Activated CD4-positive, alpha-beta memory T cell treated with anti-CD3 and anti-CD28 coated beads for 36 hours (primary cell): ENCODE measurements around the gene EVC. TPM values are rescaled to one million over a fixed set of nuclear protein-coding genes. Genes with fewer than 3 reads are reported as not detected.

Source experiments
- CTCF ChIA-PET: fragments of 350-600 bp; sonication (Branson Sonifier 250); formaldehyde crosslinking; loops from one replicate; lab custom pipeline; 2021; ENCODE audit warnings: antibody characterized with exemption, inconsistent platforms; lab: Charles Lee
- POLR2A ChIA-PET: fragments of 350-600 bp; sonication (Branson Sonifier 250); formaldehyde crosslinking; loops from one replicate; lab custom pipeline; 2021; ENCODE audit warnings: antibody characterized with exemption; lab: Charles Lee
- DNase-seq: peaks from one replicate; pipeline ENCODE4 v3.0.0-alpha.2; 2020
- H3K27ac Mint-ChIP-seq: one replicate; pipeline ENCODE4 v1.8.0; 2021; ENCODE audit warnings: mixed read lengths
- H3K27me3 Mint-ChIP-seq: one replicate; pipeline ENCODE4 v1.8.0; 2021; ENCODE audit warnings: mixed read lengths
- H3K36me3 Mint-ChIP-seq: one replicate; pipeline ENCODE4 v1.8.0; 2021; ENCODE audit warnings: mixed read lengths
- H3K4me1 Mint-ChIP-seq: one replicate; pipeline ENCODE4 v1.8.0; 2021; ENCODE audit warnings: low read depth, mixed read lengths
- H3K4me3 Mint-ChIP-seq: one replicate; pipeline ENCODE4 v1.8.0; 2021; ENCODE audit warnings: mild to moderate bottlenecking, mixed read lengths
- H3K9me3 Mint-ChIP-seq: one replicate; pipeline ENCODE4 v1.8.0; 2021; ENCODE audit warnings: mixed read lengths
- intact Hi-C: fragments of 100-400 bp; cut with micrococcal nuclease; formaldehyde crosslinking; loops from one replicate; pipeline ENCODE4 v1.15.1; 2023
- total RNA-seq, 2 experiments: library from RNA; stranded (reverse); gene quantifications; one replicate each; pipeline ENCODE4 v1.2.3, GENCODE V29; 2021

EVC gene
- total RNA-seq, 2 experiments from 2014 or later = 1.7 to 3.1 TPM

GRCh38 chr4:5710065-5710960, 688 bp upstream of the EVC start:
- intact Hi-C loops = no loop called here
- H3K27me3 Mint-ChIP-seq = peaks cover 42% of the 10 kb centered on the region
- peaks cover 15% of the 10 kb centered on the region for H3K9me3 Mint-ChIP-seq
- peaks cover 26% of the 10 kb centered on the region for H3K4me1 Mint-ChIP-seq
- no peak for DNase-seq
- CTCF ChIA-PET = no interaction called here
- H3K27ac Mint-ChIP-seq = peak overlapping the region; percentile 14
- H3K36me3 Mint-ChIP-seq = peaks cover 4% of the 10 kb centered on the region
- H3K4me3 Mint-ChIP-seq = peak overlapping the region; percentile 67
- POLR2A ChIA-PET = interaction anchor here (1.0 kb wide), 1 partner anchor 48 kb away, joined by 3 read pairs; no protein-coding TSS in a partner anchor

DNA sequence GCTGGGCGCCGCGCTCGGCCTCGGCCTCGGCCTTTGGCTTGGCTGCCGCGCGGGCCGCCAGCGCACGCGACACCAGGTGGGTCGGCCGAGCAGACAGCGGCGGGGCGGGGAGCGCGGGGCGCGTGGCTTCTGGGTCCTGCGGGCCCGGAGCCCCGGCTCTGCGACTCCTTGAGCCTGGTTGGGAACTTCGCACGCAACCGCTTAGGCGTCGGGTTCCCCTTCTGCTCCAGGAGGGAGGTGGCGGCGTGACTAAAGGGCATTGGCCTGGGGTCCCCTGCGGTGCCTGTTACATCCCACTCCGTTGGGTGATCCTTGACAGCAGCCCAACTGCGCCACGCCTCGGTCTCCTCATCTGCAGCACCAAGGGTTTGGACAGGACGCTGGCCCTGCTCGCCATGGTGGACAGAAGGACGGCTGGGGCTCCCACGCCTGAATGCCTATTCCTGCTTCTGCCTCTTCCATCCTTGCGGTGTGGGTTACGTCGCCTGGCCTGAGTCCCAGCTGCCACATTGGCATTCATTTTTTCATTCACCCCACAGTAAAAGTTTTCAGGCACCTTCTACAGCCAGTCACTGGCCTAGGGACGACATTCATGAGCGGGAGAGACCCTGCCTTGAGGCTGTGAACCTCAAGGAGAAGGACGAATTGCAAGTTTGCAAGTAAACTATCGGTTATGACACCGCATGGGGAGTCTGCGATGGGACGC, 631 bp downstream of the EVC start:
- no peak for DNase-seq
- POLR2A ChIA-PET = interaction anchor here (1.0 kb wide), 1 partner anchor 46 kb away, joined by 3 read pairs; no protein-coding TSS in a partner anchor
- CTCF ChIA-PET = no interaction called here
- Mint-ChIP-seq H3K9me3 (peaks cover 21% of the 10 kb centered on the region), H3K27ac (no peak overlapping the region), H3K4me3 (peak overlapping the region; percentile 48), H3K27me3 (peaks cover 39% of the 10 kb centered on the region), H3K4me1 (peaks cover 20% of the 10 kb centered on the region), H3K36me3 (peaks cover 4% of the 10 kb centered on the region)
- intact Hi-C loops = loop anchor here (1.0 kb wide), 1 partner anchor 48 kb away; no protein-coding TSS in a partner anchor

- Mint-ChIP-seq H3K9me3 (peaks cover 25% of the 10 kb centered on the region), H3K4me1 (peaks cover 16% of the 10 kb centered on the region), H3K27ac (no peak overlapping the region), H3K36me3 (peaks cover 4% of the 10 kb centered on the region), H3K4me3 (peak overlapping the region; percentile 48), H3K27me3 (peaks cover 31% of the 10 kb centered on the region)
- CTCF ChIA-PET = no interaction called here
- intact Hi-C loops = loop anchor here (1.0 kb wide), 1 partner anchor 47 kb away; no protein-coding TSS in a partner anchor
- POLR2A ChIA-PET = interaction anchor here (0.6 kb wide), 1 partner anchor 37 kb away, joined by 4 read pairs; no protein-coding TSS in a partner anchor
- DNase-seq = peak; percentile 58
These were observed 1.5 kb downstream of the EVC start for GRCh38 chr4:5712517-5712916.

DNA sequence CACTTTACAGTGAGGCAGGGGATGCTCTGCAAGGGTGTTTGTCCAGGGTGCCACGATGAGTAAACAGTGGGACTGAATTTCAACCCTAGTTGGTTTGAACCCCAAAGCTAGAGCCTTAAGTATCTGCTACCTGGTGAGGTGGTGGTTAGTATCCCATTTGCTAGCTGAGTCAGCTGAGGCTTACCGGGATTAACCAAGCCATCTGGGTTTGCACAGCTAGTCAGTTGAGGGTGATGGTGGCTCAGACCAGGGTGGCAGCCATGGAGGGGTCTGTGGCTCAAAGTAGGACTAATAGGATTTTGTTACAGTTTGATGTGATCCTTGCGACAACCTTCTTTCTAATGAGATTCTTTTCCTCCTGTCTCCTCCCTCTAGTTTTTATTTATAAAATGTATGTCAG, 1.9 kb downstream of the EVC start:
- CTCF ChIA-PET = no interaction called here

GRCh38 chr4:5713861-5714260, 2.9 kb downstream of the EVC start:
- Mint-ChIP-seq H3K4me3 (no peak overlapping the region), H3K9me3 (peaks cover 27% of the 10 kb centered on the region), H3K27me3 (peaks cover 25% of the 10 kb centered on the region), H3K27ac (no peak overlapping the region), H3K4me1 (peaks cover 13% of the 10 kb centered on the region), H3K36me3 (peaks cover 4% of the 10 kb centered on the region)
- DNase-seq = no peak
- intact Hi-C loops = no loop called here
- ChIA-PET CTCF (no interaction called here), POLR2A (no interaction called here)

More for the DNA sequence above, 1.9 kb downstream of the EVC start:
- Mint-ChIP-seq H3K27ac (no peak overlapping the region), H3K9me3 (peaks cover 27% of the 10 kb centered on the region), H3K4me1 (peaks cover 13% of the 10 kb centered on the region), H3K27me3 (peaks cover 27% of the 10 kb centered on the region), H3K36me3 (peaks cover 4% of the 10 kb centered on the region), H3K4me3 (no peak overlapping the region)
- intact Hi-C loops = loop anchor here (1.0 kb wide), 1 partner anchor 46 kb away; no protein-coding TSS in a partner anchor
- no peak for DNase-seq
- POLR2A ChIA-PET = interaction anchor here (0.6 kb wide), 1 partner anchor 36 kb away, joined by 4 read pairs; no protein-coding TSS in a partner anchor

- Mint-ChIP-seq H3K4me1 (peaks cover 13% of the 10 kb centered on the region), H3K27ac (no peak overlapping the region), H3K36me3 (peaks cover 4% of the 10 kb centered on the region), H3K9me3 (peaks cover 27% of the 10 kb centered on the region), H3K27me3 (peaks cover 15% of the 10 kb centered on the region), H3K4me3 (no peak overlapping the region)
- intact Hi-C loops = no loop called here
- CTCF ChIA-PET = no interaction called here
- POLR2A ChIA-PET = no interaction called here
- DNase-seq = no peak
These were observed 4.4 kb downstream of the EVC start for GRCh38 chr4:5715357-5715756.

DNA sequence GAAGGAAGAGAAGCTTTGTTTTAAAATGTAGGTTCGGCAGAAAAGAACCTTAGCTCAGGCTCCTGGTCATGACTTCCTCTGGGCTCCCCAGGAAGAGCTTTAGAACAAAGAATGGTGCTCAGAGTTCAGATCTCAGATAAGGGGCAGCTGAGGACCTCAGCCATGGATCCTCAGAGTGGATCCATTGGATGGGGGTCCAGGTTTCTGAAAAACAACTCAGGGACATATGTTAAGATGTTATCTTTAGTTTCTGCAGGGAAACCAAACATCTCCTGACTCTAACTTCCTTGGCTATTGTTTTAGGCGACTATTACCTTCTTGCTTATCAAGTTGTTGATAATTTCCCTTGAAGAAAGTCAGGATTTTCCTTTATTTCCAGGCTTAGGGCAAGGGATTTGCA, 5.4 kb downstream of the EVC start:
- peaks cover 27% of the 10 kb centered on the region for H3K9me3 Mint-ChIP-seq
- ChIA-PET CTCF (no interaction called here), POLR2A (no interaction called here)
- no peak for DNase-seq
- peaks cover 9% of the 10 kb centered on the region for H3K4me1 Mint-ChIP-seq
- intact Hi-C loops = no loop called here
- no peak overlapping the region for H3K4me3 Mint-ChIP-seq
- peaks cover 4% of the 10 kb centered on the region for H3K36me3 Mint-ChIP-seq
- H3K27me3 Mint-ChIP-seq = peaks cover 11% of the 10 kb centered on the region
- no peak overlapping the region for H3K27ac Mint-ChIP-seq

- H3K9me3 Mint-ChIP-seq = peaks cover 23% of the 10 kb centered on the region
These were observed 6.6 kb downstream of the EVC start for GRCh38 chr4:5717449-5718158.

DNA sequence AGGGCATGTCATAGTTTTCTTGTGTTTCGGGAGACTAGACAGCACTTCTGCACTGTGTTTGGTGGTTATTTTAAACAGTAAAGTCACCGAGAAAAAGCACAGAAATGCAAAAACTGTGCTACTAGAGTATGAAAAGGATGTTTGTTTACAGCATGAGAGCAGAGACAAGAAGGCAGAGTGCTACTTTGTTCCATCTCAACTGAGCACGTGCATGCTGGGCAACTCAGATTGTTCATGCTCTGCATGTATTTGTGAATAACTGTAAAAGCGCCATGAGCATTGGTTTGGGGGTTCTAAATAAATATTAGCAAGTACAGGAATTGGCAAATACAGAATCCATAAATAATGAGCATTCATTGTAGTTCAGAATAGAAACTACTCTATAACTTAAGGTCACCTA, 7.4 kb downstream of the EVC start:
- no peak for DNase-seq
- Mint-ChIP-seq H3K4me3 (no peak overlapping the region), H3K36me3 (peaks cover 4% of the 10 kb centered on the region), H3K9me3 (peaks cover 23% of the 10 kb centered on the region), H3K27me3 (peaks cover 2% of the 10 kb centered on the region), H3K4me1 (no peaks in the 10 kb centered on the region), H3K27ac (no peak overlapping the region)
- CTCF ChIA-PET = no interaction called here
- POLR2A ChIA-PET = no interaction called here
- intact Hi-C loops = no loop called here

More at GRCh38 chr4:5717449-5718158, 6.6 kb downstream of the EVC start:
- no peak overlapping the region for H3K4me3 Mint-ChIP-seq
- ChIA-PET CTCF (no interaction called here), POLR2A (no interaction called here)
- no peak for DNase-seq
- no peak overlapping the region for H3K27ac Mint-ChIP-seq
- peaks cover 2% of the 10 kb centered on the region for H3K4me1 Mint-ChIP-seq
- H3K27me3 Mint-ChIP-seq = peaks cover 3% of the 10 kb centered on the region
- intact Hi-C loops = no loop called here
- peaks cover 4% of the 10 kb centered on the region for H3K36me3 Mint-ChIP-seq

GRCh38 chr4:5719350-5720055, 8.5 kb downstream of the EVC start:
- intact Hi-C loops = no loop called here
- peaks cover 3% of the 10 kb centered on the region for H3K36me3 Mint-ChIP-seq
- peaks cover 17% of the 10 kb centered on the region for H3K9me3 Mint-ChIP-seq
- ChIA-PET POLR2A (no interaction called here), CTCF (no interaction called here)
- DNase-seq = no peak
- H3K27me3 Mint-ChIP-seq = no peaks in the 10 kb centered on the region
- no peaks in the 10 kb centered on the region for H3K4me1 Mint-ChIP-seq
- H3K27ac Mint-ChIP-seq = no peak overlapping the region
- no peak overlapping the region for H3K4me3 Mint-ChIP-seq

DNA sequence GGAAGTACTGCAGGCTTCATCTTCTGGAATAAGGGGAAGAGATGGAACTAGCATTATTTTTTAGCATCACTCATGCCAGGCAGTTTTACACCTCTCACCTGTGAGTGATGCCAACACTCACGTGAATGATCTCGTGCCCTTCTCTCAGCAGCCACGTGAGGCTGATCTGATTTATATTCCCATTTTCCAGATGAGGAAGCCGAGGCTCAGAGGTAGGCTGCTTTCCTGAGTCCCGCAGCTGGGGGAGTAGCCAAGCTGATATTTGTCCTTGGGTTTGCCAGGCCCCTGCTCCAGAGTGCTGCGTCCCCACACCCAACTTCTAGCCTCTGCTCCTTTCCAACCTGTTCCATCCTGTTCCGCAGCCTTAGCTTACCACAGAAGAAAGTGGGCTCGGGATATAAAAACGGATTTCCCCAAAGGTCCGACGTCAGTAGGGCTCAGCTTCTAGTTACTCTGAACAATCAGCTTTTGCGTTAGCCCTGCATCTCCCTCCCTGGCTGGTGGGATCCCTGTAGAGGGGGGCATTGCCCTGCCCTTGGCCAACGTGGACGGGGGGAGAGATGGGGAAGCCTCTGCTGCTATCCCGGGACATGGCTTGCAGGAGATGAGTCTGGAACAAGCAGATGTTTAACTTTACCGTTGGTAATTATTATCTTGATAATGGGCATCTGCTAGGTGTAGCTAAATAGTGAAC, 9.3 kb downstream of the EVC start:
- no peak for DNase-seq
- ChIA-PET CTCF (no interaction called here), POLR2A (no interaction called here)
- H3K4me3 Mint-ChIP-seq = no peak overlapping the region
- no peaks in the 10 kb centered on the region for H3K4me1 Mint-ChIP-seq
- intact Hi-C loops = no loop called here
- no peaks in the 10 kb centered on the region for H3K27me3 Mint-ChIP-seq
- H3K9me3 Mint-ChIP-seq = peaks cover 12% of the 10 kb centered on the region
- no peaks in the 10 kb centered on the region for H3K36me3 Mint-ChIP-seq
- no peak overlapping the region for H3K27ac Mint-ChIP-seq
